ENCODE results near the gene RPS6KA5.

GRCh38 chr14:91040545-91040944 is 19.9 kb downstream of the RPS6KA5 start:
- no peak for TF ChIP-seq CTCF (IDR thresholded peaks at IDR 0.05)
- no peak for TF ChIP-seq REST (IDR thresholded peaks at IDR 0.05; ENCODE audit: insufficient read depth in 1 of 2, low read depth in 2 of 2, low read length in 1 of 2)
- TF ChIP-seq SIN3A (IDR thresholded peaks at IDR 0.05; ENCODE audit: borderline replicate concordance, insufficient read depth, low read depth, low read length): no peak
- TF ChIP-seq POLR2AphosphoS5 (IDR thresholded peaks at IDR 0.05; ENCODE audit: low read depth, low read length): no peak
- no peak for TF ChIP-seq TCF7L2 (IDR thresholded peaks at IDR 0.05; ENCODE audit: low read depth, low read length)
